ENCODE measurements around the gene SPAG16. TPM values are rescaled to one million over a fixed set of nuclear protein-coding genes. Genes with fewer than 3 reads are reported as not detected.
A peak's percentile ranks its signal among the peaks of the same experiment; 100 is the strongest.

The SPAG16 gene
- total and polyA plus RNA-seq, 2 of the 13 experiments (the other 11 are each of a cell fraction or from before 2014, with no cell fraction given), result 9.6 to 26.5 TPM

DNA sequence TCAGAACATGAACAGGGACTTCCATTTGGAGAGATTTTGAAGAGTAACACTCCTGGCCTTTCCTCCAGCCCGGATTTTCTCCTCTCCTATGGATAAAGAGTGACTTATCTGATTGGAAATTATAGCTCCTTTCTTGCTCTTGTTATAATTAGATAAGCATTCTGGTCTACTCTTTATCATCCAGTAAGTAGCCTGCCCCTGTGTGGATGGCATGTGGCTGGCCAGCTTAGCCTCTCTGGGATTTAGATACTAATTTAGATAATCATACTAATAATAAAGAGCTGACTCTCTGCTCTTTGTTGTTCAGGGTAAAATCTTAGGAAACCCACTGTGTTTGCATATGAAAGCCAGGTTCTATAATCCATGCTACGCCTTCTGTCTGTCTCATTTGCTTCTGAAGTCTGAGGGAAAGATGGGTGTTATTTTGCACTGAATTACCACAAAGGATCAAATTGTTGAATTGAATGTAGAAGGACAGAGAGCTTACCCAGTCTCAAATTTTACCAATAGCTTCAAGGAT is 438.8 kb downstream of the SPAG16 start:
- no peaks in the 10 kb centered on the region for H3K4me1 ChIP-seq (ENCODE audit: insufficient read depth, low read length)
- WGBS (ENCODE audit: low lambda C conversion rate), result 5% methylated on average over 2 of the region's 2 CpGs
- no peak overlapping the region for H3K27ac ChIP-seq (ENCODE audit: extremely low read length, insufficient read depth, low read length)
- H3K4me3 ChIP-seq (replicated peaks in 1 of 3; ENCODE audit: insufficient read depth in 1 of 3, low read depth in 2 of 3, low read length in 3 of 3), result no peak overlapping the region
- H3K27me3 ChIP-seq (ENCODE audit: control insufficient read depth in 1 of 2, insufficient read depth in 2 of 2, low read length in 2 of 2), result no peaks in the 10 kb centered on the region; a peak in 1 of 5 replicates
- ChIA-PET CTCF (ENCODE audit: low intra/inter-chr PET ratio, low total read pairs) (no interaction called here), POLR2A (no interaction called here)
- BruUV-seq (replicated peaks), result no TSS peak
- ATAC-seq (no peak), DNase-seq (ENCODE audit: low spot score) (no peak), FAIRE-seq (no peak)
- intact Hi-C loops (cut with micrococcal nuclease; ENCODE audit: unreplicated experiment) (no loop called here), in situ Hi-C loops (cut with HindIII; ENCODE audit: extremely low pct_ligation_motif_present, low pct_unique_long_range_greater_than_20kb) (no loop called here)
- no peak overlapping the region for H3K9ac ChIP-seq (ENCODE audit: insufficient read depth, low read depth, low read length)
- H3K36me3 ChIP-seq (replicated peaks in 1 of 2; ENCODE audit: control insufficient read depth in 1 of 2, insufficient read depth in 2 of 2, low read length in 2 of 2), result no peaks in the 10 kb centered on the region
- no peaks in the 10 kb centered on the region for H4K20me1 ChIP-seq (ENCODE audit: insufficient read depth, low read length)
- H3K9me3 ChIP-seq (ENCODE audit: low read length), result no peaks in the 10 kb centered on the region
- TF ChIP-seq ZNF138 (CRISPR knock-in tag; IDR thresholded peaks at IDR 0.05; ENCODE audit: low read depth) (no peak), NBN (conservative IDR thresholded peaks at IDR 0.05) (no peak)
- no peak overlapping the region for H2AFZ ChIP-seq (ENCODE audit: low read length)
- H3K4me2 ChIP-seq (ENCODE audit: low read depth, low read length), result no peak overlapping the region
- no peaks in the 10 kb centered on the region for H3K79me2 ChIP-seq (ENCODE audit: insufficient read depth, low read length)

- ATAC-seq (no peak), DNase-seq (ENCODE audit: low spot score) (no peak), FAIRE-seq (no peak)
- WGBS (ENCODE audit: low lambda C conversion rate), result 4% methylated on average over 1 of the region's 1 CpG
- H3K4me3 ChIP-seq (replicated peaks in 1 of 3; ENCODE audit: insufficient read depth in 1 of 3, low read depth in 2 of 3, low read length in 3 of 3), result no peak overlapping the region
- no peaks in the 10 kb centered on the region for H4K20me1 ChIP-seq (ENCODE audit: insufficient read depth, low read length)
- no peaks in the 10 kb centered on the region; a peak in 1 of 5 replicates for H3K27me3 ChIP-seq (ENCODE audit: control insufficient read depth in 1 of 2, insufficient read depth in 2 of 2, low read length in 2 of 2)
- no peak overlapping the region for H3K4me2 ChIP-seq (ENCODE audit: low read depth, low read length)
- H3K36me3 ChIP-seq (replicated peaks in 1 of 2; ENCODE audit: control insufficient read depth in 1 of 2, insufficient read depth in 2 of 2, low read length in 2 of 2), result no peaks in the 10 kb centered on the region
- H3K79me2 ChIP-seq (ENCODE audit: insufficient read depth, low read length), result no peaks in the 10 kb centered on the region
- in situ Hi-C loops (cut with HindIII; ENCODE audit: extremely low pct_ligation_motif_present, low pct_unique_long_range_greater_than_20kb), result no loop called here
- no peak overlapping the region for H2AFZ ChIP-seq (ENCODE audit: low read length)
- BruUV-seq (replicated peaks), result no TSS peak
- H3K4me1 ChIP-seq (ENCODE audit: insufficient read depth, low read length), result no peaks in the 10 kb centered on the region
- no peaks in the 10 kb centered on the region for H3K9me3 ChIP-seq (ENCODE audit: low read length)
- H3K27ac ChIP-seq (ENCODE audit: extremely low read length, insufficient read depth, low read length), result no peak overlapping the region
- intact Hi-C loops (cut with micrococcal nuclease; ENCODE audit: unreplicated experiment), result no loop called here
- ChIA-PET CTCF (ENCODE audit: low intra/inter-chr PET ratio, low total read pairs) (no interaction called here), POLR2A (no interaction called here)
- TF ChIP-seq ONECUT2 (CRISPR knock-in tag; IDR thresholded peaks at IDR 0.05) (no peak), MAFF (IDR thresholded peaks at IDR 0.05; ENCODE audit: low read depth, low read length) (peak; percentile 80), MAFK (conservative IDR thresholded peaks at IDR 0.05 in 1 of 2, IDR thresholded peaks at IDR 0.05 in 1 of 2; ENCODE audit: low read length in 2 of 2) (peak; percentile 72 to 85)
- no peak overlapping the region for H3K9ac ChIP-seq (ENCODE audit: insufficient read depth, low read depth, low read length)
Observed at GRCh38 chr2:213723707-213724106, 439.4 kb downstream of the SPAG16 start.
